NOMO-1 (cell line): ENCODE results near the gene POLE.
"Not testable (repeated sequence)": the region's sequence is repeated elsewhere in the genome, so short reads cannot be mapped to it uniquely, and the experiment has no call there.

Experiments used
- DNase-seq, 2 experiments: peaks; one replicate each; lab custom pipeline; 2025; ENCODE audit not compliant: unreplicated experiment in 2 of 2; lab: John Stamatoyannopoulos, UW

POLE gene

DNA sequence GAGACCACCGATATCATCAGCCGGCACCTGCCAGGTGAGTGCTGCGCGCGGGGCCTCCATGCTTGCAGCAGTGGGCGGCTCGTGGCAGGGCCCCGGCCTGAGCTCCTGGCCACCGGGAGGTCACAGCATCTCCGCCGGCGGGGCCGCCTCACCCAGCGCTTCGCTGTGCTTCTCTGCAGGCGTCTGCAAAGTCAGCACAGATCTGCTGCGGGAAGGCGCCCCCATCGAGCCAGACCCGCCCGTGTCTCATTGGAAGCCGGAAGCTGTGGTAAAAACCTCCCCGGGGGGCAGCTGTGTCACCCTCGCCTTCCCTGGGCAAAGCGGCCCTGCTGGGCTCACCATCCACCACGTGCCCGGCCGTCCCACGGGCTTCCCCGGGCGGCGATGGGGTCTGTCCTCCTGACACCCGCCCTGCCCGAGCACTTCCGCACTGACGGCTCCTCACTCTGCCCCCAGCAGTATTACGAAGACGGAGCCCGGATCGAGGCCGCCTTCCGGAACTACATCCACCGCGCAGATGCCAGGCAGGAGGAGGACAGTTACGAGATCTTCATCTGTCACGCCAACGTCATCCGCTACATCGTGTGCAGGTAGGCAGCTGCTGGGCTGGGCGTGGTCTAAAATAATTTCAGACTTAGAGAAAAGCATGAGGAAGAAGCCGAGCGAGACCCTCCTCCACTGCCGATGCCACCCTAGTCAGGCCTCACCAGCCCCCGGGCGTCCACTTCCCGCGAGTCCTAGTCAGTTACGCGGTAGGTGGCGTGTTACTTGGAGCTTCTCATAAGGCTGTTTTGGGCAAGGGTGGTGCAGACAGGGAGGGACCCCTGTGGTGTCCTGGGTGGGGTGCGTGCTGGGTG is 30.6 kb upstream of the POLE start:
- DNase-seq, result no peak

- no peak for DNase-seq
These were observed 29.9 kb upstream of the POLE start for GRCh38 chr12:132717011-132717410.

DNA sequence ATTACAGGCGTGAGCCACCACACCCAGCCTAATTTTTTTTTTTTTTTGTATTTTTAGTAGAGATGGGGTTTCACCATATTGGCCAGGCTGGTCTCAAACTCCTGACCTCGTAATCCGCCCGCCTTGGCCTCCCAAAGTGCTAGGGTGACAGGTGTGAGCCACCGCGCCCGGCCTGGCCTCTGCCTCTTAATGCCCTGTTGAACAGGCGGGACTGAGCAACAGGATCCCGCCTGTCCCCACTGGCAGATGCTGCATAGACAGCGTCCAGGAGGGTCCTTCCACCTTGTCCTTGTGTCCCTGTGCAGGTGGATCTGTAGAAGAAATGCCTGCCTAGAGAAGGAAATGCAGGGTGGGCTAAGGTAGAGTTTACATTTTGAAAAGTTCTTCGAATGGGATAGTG is 29.2 kb upstream of the POLE start:
- DNase-seq, result no peak

- no peak for DNase-seq
These were observed 28.7 kb upstream of the POLE start for GRCh38 chr12:132715874-132716273.

DNA sequence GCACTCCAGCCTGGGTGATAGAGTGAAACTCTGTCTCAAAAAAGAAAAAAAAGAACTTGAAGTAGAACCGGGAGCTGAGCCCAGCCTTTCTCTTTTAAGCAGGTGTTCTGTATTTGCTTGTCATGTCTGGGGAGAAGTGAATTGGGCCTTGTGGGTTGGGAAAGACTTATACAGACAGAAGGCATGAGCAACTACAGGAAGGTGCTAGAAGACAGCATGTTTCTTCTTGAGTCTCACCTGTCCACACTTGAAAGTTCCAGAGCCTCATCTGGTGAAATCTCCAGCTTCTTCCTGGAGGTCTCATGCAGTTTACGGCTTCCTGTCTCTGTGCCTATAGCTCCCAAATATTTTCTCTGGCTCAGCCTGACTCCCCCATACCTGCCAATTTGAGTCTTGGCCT is 26.0 kb upstream of the POLE start:
- DNase-seq, result no peak

DNA sequence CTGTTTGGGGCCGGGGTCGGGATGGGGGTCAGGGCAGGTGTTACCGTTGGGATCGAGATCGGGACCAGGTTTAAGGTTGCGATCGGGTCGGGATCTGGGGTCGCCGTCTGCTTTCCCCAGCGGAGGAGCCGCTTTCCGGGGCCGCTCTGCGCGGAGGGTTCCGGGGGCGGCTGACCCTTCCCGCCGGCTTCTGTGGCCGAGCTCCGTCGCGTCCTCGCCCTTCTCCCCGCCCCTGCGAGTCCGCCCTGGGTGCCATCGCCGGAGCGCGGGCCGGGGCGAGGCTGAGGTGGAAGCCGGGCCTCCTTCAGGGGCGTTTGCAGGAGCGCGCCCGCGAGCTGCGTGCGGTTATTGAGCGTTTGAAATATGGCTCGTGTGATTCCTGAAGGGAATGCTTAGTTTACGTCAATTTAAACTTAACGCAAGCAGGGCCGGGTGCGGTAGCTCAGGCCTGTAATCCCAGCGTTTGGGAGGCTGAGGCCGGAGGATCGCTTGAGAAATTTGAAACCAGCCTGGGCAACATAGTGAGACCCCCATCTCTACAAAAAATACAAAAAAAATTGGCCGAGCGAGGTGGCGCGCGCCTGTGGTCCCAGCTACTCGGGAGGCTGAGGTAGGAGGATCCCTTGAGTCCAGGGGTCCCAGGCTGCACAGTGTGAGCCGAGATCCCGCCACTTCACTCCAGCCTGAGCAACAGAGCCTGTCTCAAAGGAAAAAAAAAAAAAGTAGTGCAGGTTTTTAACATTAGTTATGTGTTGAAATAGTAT is 24.1 kb upstream of the POLE start:
- DNase-seq, result no peak

- peak; percentile 75 to 93 for DNase-seq
These were observed 23.4 kb upstream of the POLE start, which contains the start of gene PGAM5 for GRCh38 chr12:132710405-132711079. Gene PGAM5, plus strand, starts transcription at chr12:132710842. Its CDS starts 35 bp downstream, at chr12:132710877.

DNA sequence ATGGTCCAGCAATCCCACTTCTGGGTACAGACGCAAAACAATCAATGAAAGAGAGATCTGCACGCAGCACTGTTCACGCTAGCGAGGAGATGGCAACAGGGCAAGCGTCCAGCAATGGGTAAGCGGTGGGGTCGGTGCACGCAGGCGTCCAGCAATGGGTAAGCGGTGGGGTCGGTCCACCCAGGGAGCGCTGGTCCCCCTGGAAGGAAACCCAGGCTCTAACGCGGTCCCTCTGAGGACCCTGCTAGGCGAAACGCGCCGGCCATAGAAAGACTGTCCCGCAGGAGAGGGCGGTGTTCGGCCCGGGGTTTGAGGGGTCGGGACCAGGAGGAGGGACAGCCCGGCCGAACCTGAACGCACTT is 22.9 kb upstream of the POLE start:
- DNase-seq, result no peak

DNA sequence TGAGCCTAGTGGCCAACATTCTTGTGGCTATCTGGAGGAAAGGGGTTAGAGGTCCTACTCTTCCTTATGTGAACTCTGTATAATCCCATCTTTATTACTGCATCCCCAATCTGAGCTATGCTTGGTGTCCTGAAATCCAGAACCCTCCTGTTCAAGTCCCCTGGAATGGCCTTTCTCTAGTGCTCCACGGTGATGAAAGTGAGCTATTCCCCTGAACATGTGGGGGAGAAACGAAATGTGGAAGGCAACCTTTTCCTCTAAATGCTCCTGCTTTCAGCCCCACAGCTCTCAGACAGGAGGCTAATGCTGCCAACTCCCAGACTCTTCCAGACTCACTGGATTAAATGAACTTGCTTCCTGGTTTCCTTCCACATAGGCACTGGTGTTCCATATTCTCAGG is 21.0 kb upstream of the POLE start:
- DNase-seq, result no peak

DNA sequence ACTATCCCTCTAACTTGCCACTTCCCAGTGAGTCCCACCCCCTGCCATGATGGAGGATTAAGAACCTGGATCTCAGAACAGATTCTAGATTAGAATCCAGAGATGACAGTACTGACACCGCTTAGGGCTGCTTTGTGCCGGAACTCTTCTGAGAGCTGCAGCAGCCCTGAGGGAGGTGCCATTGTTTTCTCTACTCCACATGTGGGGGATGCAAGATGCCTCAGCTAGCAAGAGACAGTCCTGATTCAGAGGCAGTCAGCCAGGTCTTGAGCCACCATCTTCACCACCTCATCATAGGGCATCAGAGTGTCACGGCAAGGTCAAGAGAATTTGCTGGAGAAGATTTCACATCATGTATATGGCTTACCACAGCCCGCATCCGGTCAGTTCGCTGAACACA is 20.1 kb upstream of the POLE start:
- no peak for DNase-seq

DNA sequence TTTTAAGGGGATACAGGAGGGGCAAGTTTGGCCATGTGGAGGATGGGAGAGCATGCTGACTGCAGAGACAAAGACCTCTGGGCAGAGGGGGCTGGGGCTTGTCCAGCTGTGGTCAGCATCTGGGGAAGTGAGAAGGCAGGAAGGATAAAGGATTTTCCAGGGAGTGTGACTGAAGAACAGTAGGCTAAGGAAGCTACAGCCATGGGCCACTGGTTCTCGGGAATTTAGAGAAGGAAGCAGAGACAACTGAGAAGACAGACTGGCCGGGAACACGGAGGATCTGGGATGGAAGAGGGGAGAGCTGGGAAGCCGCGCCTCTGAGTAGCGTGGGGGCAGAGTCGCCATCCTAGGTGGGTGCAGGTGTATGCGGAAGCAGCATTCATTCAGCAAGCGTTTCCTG is 16.5 kb upstream of the POLE start:
- no peak for DNase-seq

- DNase-seq, result no peak
These were observed 15.5 kb upstream of the POLE start for GRCh38 chr12:132702640-132703039.

GRCh38 chr12:132700212-132700822 is 13.2 kb upstream of the POLE start:
- no peak for DNase-seq

- peak in 1 of 2 experiments; percentile 29 for DNase-seq
These were observed 11.2 kb upstream of the POLE start for GRCh38 chr12:132698341-132698740.

GRCh38 chr12:132695431-132695830 is 8.3 kb upstream of the POLE start:
- no peak for DNase-seq

DNA sequence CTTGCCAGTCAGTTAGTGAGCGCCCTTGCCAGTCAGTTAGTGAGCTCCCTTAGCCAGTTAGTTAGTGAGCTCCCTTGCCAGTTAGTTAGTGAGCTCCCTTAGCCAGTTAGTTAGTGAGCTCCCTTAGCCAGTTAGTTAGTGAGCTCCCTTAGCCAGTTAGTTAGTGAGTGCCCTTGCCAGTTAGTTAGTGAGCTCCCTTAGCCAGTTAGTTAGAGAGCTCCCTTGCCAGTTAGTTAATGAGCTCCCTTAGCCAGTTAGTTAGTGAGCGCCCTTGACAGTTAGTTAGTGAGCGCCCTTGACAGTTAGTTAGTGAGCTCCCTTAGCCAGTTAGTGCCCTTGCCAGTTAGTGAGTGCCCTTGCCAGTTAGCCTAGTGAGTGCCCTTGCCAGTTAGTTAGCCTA is 7.7 kb upstream of the POLE start:
- not testable (repeated sequence) for DNase-seq

DNA sequence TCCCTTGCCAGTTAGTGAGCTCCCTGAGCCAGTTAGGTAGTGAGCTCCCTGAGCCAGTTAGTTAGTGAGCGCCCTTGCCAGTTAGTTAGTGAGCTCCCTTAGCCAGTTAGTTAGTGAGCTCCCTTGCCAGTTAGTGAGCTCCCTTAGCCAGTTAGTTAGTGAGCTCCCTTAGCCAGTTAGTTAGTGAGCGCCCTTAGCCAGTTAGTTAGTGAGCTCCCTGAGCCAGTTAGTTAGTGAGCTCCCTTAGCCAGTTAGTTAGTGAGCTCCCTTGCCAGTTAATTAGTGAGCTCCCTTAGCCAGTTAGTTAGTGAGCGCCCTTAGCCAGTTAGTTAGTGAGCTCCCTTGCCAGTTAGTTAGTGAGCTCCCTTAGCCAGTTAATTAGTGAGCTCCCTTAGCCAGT is 4.9 kb upstream of the POLE start:
- DNase-seq, result not testable (repeated sequence)

- DNase-seq, result no peak
These were observed 3.0 kb upstream of the POLE start for GRCh38 chr12:132690112-132690511.

- no peak for DNase-seq
These were observed 2.1 kb upstream of the POLE start for GRCh38 chr12:132689227-132689626.

GRCh38 chr12:132686825-132687210 is 324 bp downstream of the POLE start:
- DNase-seq, result peak in 1 of 2 experiments; percentile 24

DNA sequence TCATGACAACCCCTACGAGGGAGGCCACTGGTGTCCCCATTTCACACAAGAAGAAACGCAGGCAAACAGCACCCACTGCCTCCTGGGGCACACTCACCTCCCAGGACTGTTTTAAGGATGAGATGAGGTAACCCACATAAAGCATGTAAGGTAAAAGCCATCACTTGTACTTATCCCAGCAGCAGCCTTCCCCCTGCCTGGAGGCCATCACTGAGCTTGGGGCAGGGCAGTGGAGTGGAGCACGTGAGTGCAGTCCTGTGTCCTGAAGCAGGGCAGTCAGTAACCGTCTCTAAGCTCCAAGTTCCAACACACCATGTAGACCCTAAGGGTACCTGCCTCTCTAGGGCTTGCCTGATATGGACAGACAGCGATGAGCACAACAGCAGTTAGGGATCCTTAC is 1.7 kb downstream of the POLE start:
- DNase-seq, result no peak
